ENCODE measurements around the gene PLEKHA1. TPM values are rescaled to one million over a fixed set of nuclear protein-coding genes. Genes with fewer than 3 reads are reported as not detected.

PLEKHA1 gene
- total RNA-seq, 2 experiments from 2014 or later = 5.5 to 7.3 TPM

GRCh38 chr10:122376364-122376961, 2.0 kb downstream of the PLEKHA1 start:
- no peak overlapping the region for H2AFZ ChIP-seq (ENCODE audit: low read length)
- DNase-seq (ENCODE audit: low spot score) = no peak
- H3K4me3 ChIP-seq (ENCODE audit: low read depth, low read length, poor library complexity, severe bottlenecking) = no peak overlapping the region
- H3K79me2 ChIP-seq (ENCODE audit: insufficient read depth, low read depth, low read length) = peaks cover 3% of the 10 kb centered on the region; the same call in 1 of the 2 replicates
- H3K27ac ChIP-seq (ENCODE audit: low read depth, low read length, poor library complexity, severe bottlenecking) = no peak overlapping the region
- peaks cover 13% of the 10 kb centered on the region for H3K4me1 ChIP-seq (ENCODE audit: insufficient read depth, low read length, poor library complexity, severe bottlenecking)
- no peaks in the 10 kb centered on the region for H3K9me3 ChIP-seq (ENCODE audit: low read length)
- H3K9me2 ChIP-seq (ENCODE audit: insufficient read depth, low read length) = no peaks in the 10 kb centered on the region
- POLR2A ChIA-PET = no interaction called here
- no peak for TF ChIP-seq EZH2phosphoT487 (IDR thresholded peaks at IDR 0.05; ENCODE audit: borderline replicate concordance, low read depth, low read length)
- TF ChIP-seq CTCF (conservative IDR thresholded peaks at IDR 0.05; ENCODE audit: low read length) = no peak
- H3K4me2 ChIP-seq (ENCODE audit: low read length) = no peak overlapping the region
- no TSS peak for BruUV-seq (replicated peaks)
- intact Hi-C loops (cut with micrococcal nuclease; ENCODE audit: unreplicated experiment) = loop anchor here (10.0 kb wide), 1 partner anchor 778 kb away; the partner anchor contains the start of gene BUB3
- no peaks in the 10 kb centered on the region for H3K36me3 ChIP-seq (ENCODE audit: insufficient read depth, low read length)
- CTCF ChIA-PET (ENCODE audit: unreplicated experiment) = no interaction called here
- no peaks in the 10 kb centered on the region for H4K20me1 ChIP-seq (ENCODE audit: insufficient read depth, low read length)

GRCh38 chr10:122379041-122379440, 4.5 kb downstream of the PLEKHA1 start:
- Histone ChIP-seq H3K27ac (ENCODE audit: low read depth, low read length, poor library complexity, severe bottlenecking) (no peak overlapping the region), H3K36me3 (ENCODE audit: insufficient read depth, low read length) (no peaks in the 10 kb centered on the region), H2AFZ (ENCODE audit: low read length) (no peak overlapping the region), H3K9me3 (ENCODE audit: low read length) (no peaks in the 10 kb centered on the region), H3K79me2 (ENCODE audit: insufficient read depth, low read depth, low read length) (peaks cover 3% of the 10 kb centered on the region; the same call in 1 of the 2 replicates), H3K4me1 (ENCODE audit: insufficient read depth, low read length, poor library complexity, severe bottlenecking) (peaks cover 10% of the 10 kb centered on the region), H3K4me2 (ENCODE audit: low read length) (no peak overlapping the region), H3K9me2 (ENCODE audit: insufficient read depth, low read length) (no peaks in the 10 kb centered on the region), H3K4me3 (ENCODE audit: low read depth, low read length, poor library complexity, severe bottlenecking) (no peak overlapping the region), H4K20me1 (ENCODE audit: insufficient read depth, low read length) (no peaks in the 10 kb centered on the region)
- no TSS peak for BruUV-seq (replicated peaks)
- CTCF ChIA-PET (ENCODE audit: unreplicated experiment) = no interaction called here
- no peak for DNase-seq (ENCODE audit: low spot score)
- intact Hi-C loops (cut with micrococcal nuclease; ENCODE audit: unreplicated experiment) = loop anchor here (10.0 kb wide), 1 partner anchor 776 kb away; the partner anchor contains the start of gene BUB3
- TF ChIP-seq EZH2phosphoT487 (IDR thresholded peaks at IDR 0.05; ENCODE audit: borderline replicate concordance, low read depth, low read length) (no peak), CTCF (conservative IDR thresholded peaks at IDR 0.05; ENCODE audit: low read length) (no peak)
- POLR2A ChIA-PET = interaction anchor here (1.2 kb wide), 1 partner anchor 43 kb away, joined by 3 read pairs; no protein-coding TSS in a partner anchor

- peaks cover 3% of the 10 kb centered on the region; the same call in 1 of the 2 replicates for H3K79me2 ChIP-seq (ENCODE audit: insufficient read depth, low read depth, low read length)
- no peak overlapping the region for H3K4me3 ChIP-seq (ENCODE audit: low read depth, low read length, poor library complexity, severe bottlenecking)
- ChIA-PET POLR2A (no interaction called here), CTCF (ENCODE audit: unreplicated experiment) (no interaction called here)
- no peak overlapping the region for H2AFZ ChIP-seq (ENCODE audit: low read length)
- H3K9me3 ChIP-seq (ENCODE audit: low read length) = no peaks in the 10 kb centered on the region
- no peak overlapping the region for H3K4me2 ChIP-seq (ENCODE audit: low read length)
- intact Hi-C loops (cut with micrococcal nuclease; ENCODE audit: unreplicated experiment) = loop anchor here (10.0 kb wide), 1 partner anchor 775 kb away; the partner anchor contains the start of gene BUB3
- no peaks in the 10 kb centered on the region for H3K9me2 ChIP-seq (ENCODE audit: insufficient read depth, low read length)
- TF ChIP-seq EZH2phosphoT487 (IDR thresholded peaks at IDR 0.05; ENCODE audit: borderline replicate concordance, low read depth, low read length) = no peak
- no peak for TF ChIP-seq CTCF (conservative IDR thresholded peaks at IDR 0.05; ENCODE audit: low read length)
- no peaks in the 10 kb centered on the region for H4K20me1 ChIP-seq (ENCODE audit: insufficient read depth, low read length)
- BruUV-seq (replicated peaks) = no TSS peak
- no peak for DNase-seq (ENCODE audit: low spot score)
- no peak overlapping the region for H3K27ac ChIP-seq (ENCODE audit: low read depth, low read length, poor library complexity, severe bottlenecking)
- H3K36me3 ChIP-seq (ENCODE audit: insufficient read depth, low read length) = no peaks in the 10 kb centered on the region
- H3K4me1 ChIP-seq (ENCODE audit: insufficient read depth, low read length, poor library complexity, severe bottlenecking) = peaks cover 8% of the 10 kb centered on the region
Observed at GRCh38 chr10:122379537-122379936, 5.0 kb downstream of the PLEKHA1 start.

Measured in OCI-LY7 (cell line).